Measurements from ENCODE around the gene TOPBP1. TPM values are rescaled to one million over a fixed set of nuclear protein-coding genes. Genes with fewer than 3 reads are reported as not detected.

TOPBP1 gene
- total RNA-seq, 1 donor from 2014 or later, result 22.3 TPM

GRCh38 chr3:133663569-133664313, 2.0 kb upstream of the TOPBP1 start:
- DNase-seq (ENCODE audit: extremely low spot score, unreplicated experiment), result no peak
- no peaks in the 10 kb centered on the region for H3K9me3 Mint-ChIP-seq (ENCODE audit: unreplicated experiment)
- no peak overlapping the region for H3K27ac Mint-ChIP-seq (ENCODE audit: unreplicated experiment)
- no peaks in the 10 kb centered on the region for H3K27me3 Mint-ChIP-seq (ENCODE audit: unreplicated experiment)
- H3K4me3 Mint-ChIP-seq (ENCODE audit: unreplicated experiment), result peak overlapping the region; percentile 38
- H3K4me1 Mint-ChIP-seq (ENCODE audit: unreplicated experiment), result peaks cover 38% of the 10 kb centered on the region
- H3K36me3 Mint-ChIP-seq (ENCODE audit: unreplicated experiment), result no peaks in the 10 kb centered on the region
- TF ChIP-seq CTCF (IDR thresholded peaks at IDR 0.05), result peak; percentile 64

- TF ChIP-seq CTCF (IDR thresholded peaks at IDR 0.05), result peak; percentile 33
- peak overlapping the region; percentile 97 for H3K4me3 Mint-ChIP-seq (ENCODE audit: unreplicated experiment)
- peaks cover 30% of the 10 kb centered on the region for H3K4me1 Mint-ChIP-seq (ENCODE audit: unreplicated experiment)
- no peak for DNase-seq (ENCODE audit: extremely low spot score, unreplicated experiment)
- peaks cover 6% of the 10 kb centered on the region for H3K36me3 Mint-ChIP-seq (ENCODE audit: unreplicated experiment)
- peak overlapping the region; percentile 95 for H3K27ac Mint-ChIP-seq (ENCODE audit: unreplicated experiment)
- no peaks in the 10 kb centered on the region for H3K9me3 Mint-ChIP-seq (ENCODE audit: unreplicated experiment)
- H3K27me3 Mint-ChIP-seq (ENCODE audit: unreplicated experiment), result no peaks in the 10 kb centered on the region
These were observed 524 bp upstream of the TOPBP1 start for GRCh38 chr3:133662278-133662651.

- no peaks in the 10 kb centered on the region for H3K27me3 Mint-ChIP-seq (ENCODE audit: unreplicated experiment)
- no peak overlapping the region for H3K4me3 Mint-ChIP-seq (ENCODE audit: unreplicated experiment)
- no peak for DNase-seq (ENCODE audit: extremely low spot score, unreplicated experiment)
- no peaks in the 10 kb centered on the region for H3K9me3 Mint-ChIP-seq (ENCODE audit: unreplicated experiment)
- no peak for TF ChIP-seq CTCF (IDR thresholded peaks at IDR 0.05)
- H3K36me3 Mint-ChIP-seq (ENCODE audit: unreplicated experiment), result peaks cover 11% of the 10 kb centered on the region
- H3K4me1 Mint-ChIP-seq (ENCODE audit: unreplicated experiment), result peaks cover 30% of the 10 kb centered on the region
- H3K27ac Mint-ChIP-seq (ENCODE audit: unreplicated experiment), result no peak overlapping the region
These were observed 1.9 kb downstream of the TOPBP1 start for GRCh38 chr3:133659806-133660205.

GRCh38 chr3:133655731-133656515, 5.8 kb downstream of the TOPBP1 start:
- no peak for DNase-seq (ENCODE audit: extremely low spot score, unreplicated experiment)
- no peak overlapping the region for H3K4me3 Mint-ChIP-seq (ENCODE audit: unreplicated experiment)
- peaks cover 12% of the 10 kb centered on the region for H3K4me1 Mint-ChIP-seq (ENCODE audit: unreplicated experiment)
- peaks cover 22% of the 10 kb centered on the region for H3K36me3 Mint-ChIP-seq (ENCODE audit: unreplicated experiment)
- TF ChIP-seq CTCF (IDR thresholded peaks at IDR 0.05), result no peak
- H3K27me3 Mint-ChIP-seq (ENCODE audit: unreplicated experiment), result no peaks in the 10 kb centered on the region
- H3K27ac Mint-ChIP-seq (ENCODE audit: unreplicated experiment), result no peak overlapping the region
- H3K9me3 Mint-ChIP-seq (ENCODE audit: unreplicated experiment), result no peaks in the 10 kb centered on the region

- Mint-ChIP-seq H3K36me3 (ENCODE audit: unreplicated experiment) (peaks cover 19% of the 10 kb centered on the region), H3K9me3 (ENCODE audit: unreplicated experiment) (no peaks in the 10 kb centered on the region), H3K4me1 (ENCODE audit: unreplicated experiment) (peaks cover 24% of the 10 kb centered on the region), H3K4me3 (ENCODE audit: unreplicated experiment) (no peak overlapping the region), H3K27me3 (ENCODE audit: unreplicated experiment) (no peaks in the 10 kb centered on the region), H3K27ac (ENCODE audit: unreplicated experiment) (no peak overlapping the region)
- no peak for DNase-seq (ENCODE audit: extremely low spot score, unreplicated experiment)
- no peak for TF ChIP-seq CTCF (IDR thresholded peaks at IDR 0.05)
These were observed 12.2 kb downstream of the TOPBP1 start for GRCh38 chr3:133649486-133650068.
